GM18502 (cell line): ENCODE results near the gene TGM3.

Experiments used
- ATAC-seq: cut with Tn5 transposase; IDR thresholded peaks from one replicate; pipeline ENCODE4 v1.9.1; 2021; ENCODE audit warnings: mild to moderate bottlenecking; ENCODE audit not compliant: unreplicated experiment, poor library complexity

The TGM3 gene

GRCh38 chr20:2282181-2282580 lies 13.6 kb upstream of the TGM3 start:
- ATAC-seq = no peak

DNA sequence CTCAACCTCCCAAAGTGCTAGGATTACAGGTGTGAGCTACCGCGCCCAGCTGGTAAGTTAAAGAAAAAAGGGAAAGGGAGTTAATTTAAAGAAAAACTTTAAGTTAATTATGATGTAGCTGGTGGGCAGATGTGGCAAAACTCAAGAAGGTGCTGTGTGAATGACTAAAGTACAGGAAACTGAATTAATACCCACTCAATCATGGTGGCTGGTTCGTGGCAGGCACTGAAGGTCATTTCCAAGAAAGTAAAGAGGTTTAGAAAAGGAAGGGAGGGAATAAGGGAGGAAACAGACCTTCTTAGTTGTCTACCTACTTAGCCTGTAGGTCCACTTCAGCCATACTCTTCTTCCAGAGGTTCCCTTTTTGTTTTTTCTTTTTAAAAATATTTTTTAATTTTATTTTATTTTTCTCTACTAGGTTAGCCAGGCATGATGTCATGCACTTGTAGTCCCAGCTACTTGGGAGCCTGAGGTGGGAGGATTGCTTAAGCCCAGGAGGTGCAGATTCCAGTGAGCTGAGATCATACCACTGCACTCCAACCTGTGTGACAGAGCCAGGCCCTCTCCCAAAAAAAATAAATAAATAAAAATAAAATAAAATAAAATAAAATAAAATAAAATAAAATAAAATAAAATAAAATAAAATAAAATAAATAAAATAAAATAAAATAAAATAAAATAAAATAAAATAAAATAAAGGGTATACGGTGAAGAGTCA lies 11.9 kb upstream of the TGM3 start:
- ATAC-seq = no peak

DNA sequence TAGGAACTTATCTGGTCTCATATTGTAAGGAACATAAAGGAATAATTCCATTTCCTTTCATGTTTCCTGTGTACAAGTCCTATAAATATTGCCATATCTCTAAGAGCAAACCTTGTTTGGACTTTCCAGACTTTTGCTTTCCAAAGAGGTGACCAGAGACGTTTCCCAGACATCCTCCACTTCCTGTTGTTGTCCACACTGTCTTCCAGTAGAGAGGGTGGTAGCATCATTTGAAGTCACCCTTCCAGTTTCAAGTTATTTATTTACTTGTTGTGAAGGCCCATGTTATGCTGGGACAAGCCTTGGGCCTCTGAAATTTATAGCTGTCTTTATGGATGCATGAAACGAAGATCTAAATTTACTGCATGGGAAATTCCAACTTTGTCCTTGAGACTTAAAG lies 10.6 kb upstream of the TGM3 start:
- no peak for ATAC-seq

DNA sequence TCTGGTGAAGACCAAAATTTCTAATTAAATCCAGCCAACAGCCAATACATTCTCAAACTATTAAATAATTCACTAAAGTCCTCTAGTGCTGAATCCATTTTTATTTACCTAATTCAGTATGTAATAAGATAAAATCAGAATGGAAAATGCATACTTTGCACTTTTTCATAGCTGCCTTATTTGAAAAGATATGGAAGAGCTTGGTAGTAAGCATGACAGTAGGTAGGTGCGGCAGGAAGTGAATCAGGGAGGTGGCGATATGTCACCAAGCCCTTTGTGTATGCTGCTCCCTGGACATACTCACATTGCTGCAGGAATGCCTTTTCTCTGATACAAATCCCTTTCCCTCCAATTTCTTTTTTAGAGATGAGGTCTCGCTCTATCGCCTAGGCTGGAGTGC lies 10.2 kb upstream of the TGM3 start:
- no peak for ATAC-seq

- no peak for ATAC-seq
Measured at GRCh38 chr20:2287504-2287903, 8.3 kb upstream of the TGM3 start.

GRCh38 chr20:2289475-2289874 lies 6.3 kb upstream of the TGM3 start:
- no peak for ATAC-seq

DNA sequence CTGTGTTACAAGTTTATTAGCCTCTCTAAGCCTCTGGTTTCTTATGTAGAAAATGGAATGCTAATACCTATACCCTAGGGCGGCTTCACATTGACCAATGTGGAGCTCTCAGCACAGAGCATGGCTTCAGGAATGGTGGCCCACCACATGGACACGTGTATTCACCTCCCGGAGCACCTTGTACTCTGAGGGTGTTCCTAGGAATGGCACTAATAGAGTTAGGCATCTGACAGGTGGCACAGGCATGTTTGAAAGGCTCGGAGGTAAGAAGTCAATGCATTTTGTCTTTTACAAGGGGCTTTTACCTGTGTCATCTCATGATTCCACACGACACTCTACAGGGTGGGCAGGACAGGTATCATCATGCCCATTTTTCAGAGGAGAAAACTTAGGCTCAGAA lies 5.3 kb upstream of the TGM3 start:
- no peak for ATAC-seq

DNA sequence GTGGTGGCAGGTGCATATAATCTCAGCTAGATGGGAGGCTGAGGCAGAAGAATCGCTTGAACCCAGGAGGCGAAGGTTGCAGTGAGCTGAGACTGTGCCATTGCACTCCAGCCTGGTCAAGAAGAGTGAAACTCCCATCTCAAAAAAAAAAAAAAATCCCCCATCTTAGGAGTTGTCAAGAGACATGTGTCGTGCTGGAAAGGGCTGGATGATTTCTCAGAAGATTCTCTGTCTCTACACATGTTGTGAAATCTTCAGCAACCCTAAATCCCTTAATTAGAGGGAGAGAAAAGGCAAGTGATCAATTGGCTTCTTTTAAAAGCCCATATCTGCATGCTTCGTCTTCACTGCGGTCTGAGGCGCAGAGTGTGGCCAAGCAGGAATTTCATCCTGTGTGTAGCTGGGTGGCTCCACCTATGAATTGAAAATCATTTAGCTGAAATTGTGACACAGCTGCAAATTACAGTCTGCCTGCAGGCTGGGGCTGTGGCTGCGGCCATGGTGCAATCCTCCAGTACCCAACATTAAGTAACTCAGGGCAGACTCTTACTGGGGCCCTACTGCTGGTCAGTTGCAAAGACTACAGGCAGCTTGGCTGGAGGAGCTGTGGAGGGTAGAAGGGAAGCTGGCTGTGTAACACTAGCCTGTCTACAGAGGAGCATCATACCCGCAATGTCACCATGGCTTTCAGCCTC lies 3.2 kb upstream of the TGM3 start:
- ATAC-seq = no peak

DNA sequence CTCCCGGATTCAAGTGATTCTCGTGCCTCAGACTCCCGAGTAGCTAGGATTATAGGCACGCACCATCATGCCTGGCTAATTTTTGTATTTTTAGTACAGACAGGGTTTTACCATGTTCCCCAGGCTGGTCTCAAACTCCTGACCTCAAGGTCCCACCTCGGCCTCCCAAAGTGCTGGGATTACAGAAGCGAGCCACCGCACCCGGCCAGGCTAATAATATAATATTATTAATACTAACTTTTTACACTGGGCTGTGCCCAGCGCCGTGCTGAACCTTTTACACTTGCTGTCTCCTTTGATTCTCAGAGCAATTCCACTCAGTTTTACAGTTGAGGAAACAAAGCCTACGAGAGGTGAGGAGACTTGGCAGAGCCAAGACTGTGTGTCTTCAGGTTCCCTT lies 2.3 kb upstream of the TGM3 start:
- no peak for ATAC-seq

DNA sequence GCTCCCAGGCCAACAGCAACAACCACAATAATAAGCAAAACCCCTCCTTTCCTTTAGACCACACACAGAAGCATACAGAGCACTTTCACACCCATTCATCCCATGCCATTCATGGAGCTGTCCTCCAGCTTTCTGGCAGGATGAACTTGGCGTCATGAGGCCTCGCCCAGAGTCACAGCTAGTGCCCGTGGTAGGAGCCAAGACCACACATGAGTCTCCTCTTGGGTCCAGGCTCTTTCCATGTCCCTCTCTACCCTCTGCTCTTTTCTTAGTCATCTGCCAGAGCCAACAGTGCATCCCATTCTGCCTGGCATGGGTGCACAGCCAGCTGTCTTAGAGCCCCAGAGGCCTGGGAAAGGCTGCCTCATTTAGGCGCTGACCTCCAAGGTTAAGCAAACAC lies 1.8 kb upstream of the TGM3 start:
- ATAC-seq = no peak

DNA sequence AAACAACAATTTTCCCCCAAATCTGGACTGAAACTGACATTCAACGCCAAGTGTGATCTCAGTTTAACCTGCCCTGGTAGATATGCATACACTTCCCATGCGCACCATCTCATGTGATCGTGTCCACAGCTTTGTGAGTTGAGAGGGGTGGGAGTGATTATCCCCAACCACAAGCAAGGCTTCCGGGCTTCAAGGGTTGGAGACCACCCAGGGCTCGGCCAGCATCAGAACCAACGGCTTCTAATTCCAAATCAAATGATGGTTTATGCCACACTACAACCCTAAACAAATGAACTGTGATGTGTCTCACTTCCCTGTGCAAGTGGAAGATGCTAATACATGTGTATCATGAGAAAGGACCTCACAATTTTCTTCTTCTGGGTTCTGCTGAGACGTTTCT lies 515 bp upstream of the TGM3 start:
- ATAC-seq = no peak

DNA sequence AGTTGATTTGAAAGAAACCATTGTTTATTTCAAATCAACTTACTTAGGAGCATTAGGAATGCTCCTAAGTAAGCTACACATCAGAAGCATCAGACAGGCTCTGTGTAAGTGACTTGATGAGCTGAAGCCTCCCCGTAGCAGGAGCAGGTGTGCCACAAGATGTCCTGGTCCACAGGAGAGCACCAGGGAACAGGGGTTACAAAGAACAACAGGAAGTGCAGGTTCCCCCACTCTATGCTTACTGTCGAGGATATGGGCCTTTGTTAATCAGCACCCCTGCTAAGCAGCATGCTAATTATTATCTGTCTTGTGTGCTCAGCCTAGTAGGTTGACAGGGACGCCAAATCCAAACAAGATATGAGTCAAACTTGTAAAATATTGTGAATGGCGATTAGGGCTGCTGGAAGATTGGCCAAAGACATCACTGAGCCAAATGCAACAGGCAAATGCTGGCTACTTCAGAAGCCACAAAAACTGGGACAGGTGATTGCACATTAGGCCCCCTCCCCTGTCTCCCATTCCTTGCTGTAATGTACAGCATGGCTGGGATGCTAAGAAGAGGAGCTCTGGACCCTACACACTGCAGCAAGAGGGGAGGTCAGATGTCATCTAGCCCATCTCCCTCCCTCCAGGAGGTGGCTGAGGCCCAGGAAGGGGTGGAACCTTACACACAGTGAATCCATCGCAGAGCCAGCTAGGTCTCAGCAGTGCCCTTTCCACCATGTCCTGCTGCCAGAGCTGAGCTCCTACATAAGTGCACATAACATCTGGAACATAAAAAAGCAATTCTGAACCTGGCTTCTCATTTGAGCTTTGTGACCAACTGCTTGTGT lies 939 bp downstream of the TGM3 start:
- ATAC-seq = no peak

GRCh38 chr20:2297357-2297728 lies 1.5 kb downstream of the TGM3 start:
- ATAC-seq = no peak

DNA sequence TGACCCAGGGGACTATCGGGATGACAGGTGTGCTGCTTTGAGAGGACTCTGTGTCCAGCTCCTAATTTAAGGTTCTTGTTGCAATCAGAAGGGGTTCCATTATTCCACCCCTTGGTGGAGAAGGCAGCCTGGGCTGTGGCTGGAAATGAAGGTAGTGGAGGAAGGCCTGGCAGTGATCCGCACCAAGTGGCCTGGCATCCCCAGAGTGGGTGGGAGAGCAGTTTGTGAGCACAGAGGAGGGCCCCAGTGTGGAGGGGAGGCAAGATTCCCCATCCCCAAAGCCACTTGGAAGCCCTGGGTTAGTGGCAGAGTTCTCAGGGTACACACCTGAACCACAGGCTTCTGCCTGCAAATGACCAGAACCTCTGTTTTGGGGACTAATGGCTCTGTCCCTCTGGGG lies 2.3 kb downstream of the TGM3 start:
- no peak for ATAC-seq

- no peak for ATAC-seq
Measured at GRCh38 chr20:2298701-2299100, 2.9 kb downstream of the TGM3 start.

DNA sequence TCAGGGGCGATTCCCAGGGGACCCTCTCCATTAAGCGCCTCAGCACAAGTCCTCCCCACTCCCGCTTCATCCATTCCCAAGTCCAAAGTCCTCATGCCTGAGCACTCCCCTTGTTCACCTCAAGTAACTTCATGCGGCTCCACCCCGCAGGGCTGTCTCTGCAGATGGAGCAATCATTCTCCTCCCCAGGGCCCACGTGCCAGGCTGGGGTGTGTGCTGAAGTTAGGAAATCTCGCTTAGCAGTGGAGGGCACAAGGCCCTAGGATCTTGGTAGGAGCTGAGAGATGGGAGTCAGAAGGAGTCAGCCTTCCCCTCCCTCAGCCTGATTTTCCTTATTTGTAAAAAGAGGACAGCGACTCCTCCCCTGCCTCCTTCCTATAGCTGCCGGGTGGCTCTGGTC lies 3.5 kb downstream of the TGM3 start:
- ATAC-seq = no peak

DNA sequence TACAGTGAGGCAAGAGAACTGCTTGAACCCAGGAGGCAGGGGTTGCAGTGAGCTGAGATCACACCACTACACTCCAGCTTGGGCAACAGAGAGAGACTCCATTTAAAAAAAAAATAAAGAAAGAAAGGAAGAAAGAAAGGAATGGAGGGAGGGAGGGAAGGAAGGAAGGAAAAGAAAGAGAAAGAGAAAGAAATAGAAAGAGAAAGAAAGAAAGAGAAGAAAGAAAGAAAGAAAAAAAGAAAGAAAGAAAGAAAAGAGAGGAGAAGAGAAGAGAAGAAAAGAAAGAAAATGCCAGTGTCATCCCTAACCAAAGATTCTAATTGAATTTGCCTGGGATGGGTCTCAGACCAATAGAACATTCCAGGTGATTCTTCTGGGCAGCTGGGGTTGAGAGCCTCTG lies 4.2 kb downstream of the TGM3 start:
- no peak for ATAC-seq

GRCh38 chr20:2300420-2300819 lies 4.6 kb downstream of the TGM3 start:
- no peak for ATAC-seq

DNA sequence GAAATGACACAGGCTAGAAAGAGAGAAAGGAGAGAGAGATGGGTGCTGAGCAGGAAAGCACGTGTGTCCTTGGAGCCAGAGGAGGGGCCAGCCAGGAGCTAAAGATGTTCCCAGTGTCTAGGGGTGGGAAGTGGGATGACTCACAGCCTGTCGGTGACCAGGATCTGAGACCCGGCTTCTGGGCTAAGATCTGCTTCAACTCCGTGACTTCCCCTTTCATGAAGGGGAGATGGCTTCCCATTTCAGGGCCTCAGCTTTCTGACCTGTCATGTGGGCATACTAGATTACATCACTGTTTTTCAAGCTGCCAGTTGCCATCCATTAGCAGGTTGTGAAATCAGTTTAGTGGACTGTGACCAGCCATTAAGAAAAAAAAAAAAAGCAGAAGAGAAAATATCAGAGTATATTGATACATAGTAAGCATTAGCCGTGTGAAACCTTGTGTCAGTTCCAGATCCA lies 5.4 kb downstream of the TGM3 start:
- no peak for ATAC-seq

DNA sequence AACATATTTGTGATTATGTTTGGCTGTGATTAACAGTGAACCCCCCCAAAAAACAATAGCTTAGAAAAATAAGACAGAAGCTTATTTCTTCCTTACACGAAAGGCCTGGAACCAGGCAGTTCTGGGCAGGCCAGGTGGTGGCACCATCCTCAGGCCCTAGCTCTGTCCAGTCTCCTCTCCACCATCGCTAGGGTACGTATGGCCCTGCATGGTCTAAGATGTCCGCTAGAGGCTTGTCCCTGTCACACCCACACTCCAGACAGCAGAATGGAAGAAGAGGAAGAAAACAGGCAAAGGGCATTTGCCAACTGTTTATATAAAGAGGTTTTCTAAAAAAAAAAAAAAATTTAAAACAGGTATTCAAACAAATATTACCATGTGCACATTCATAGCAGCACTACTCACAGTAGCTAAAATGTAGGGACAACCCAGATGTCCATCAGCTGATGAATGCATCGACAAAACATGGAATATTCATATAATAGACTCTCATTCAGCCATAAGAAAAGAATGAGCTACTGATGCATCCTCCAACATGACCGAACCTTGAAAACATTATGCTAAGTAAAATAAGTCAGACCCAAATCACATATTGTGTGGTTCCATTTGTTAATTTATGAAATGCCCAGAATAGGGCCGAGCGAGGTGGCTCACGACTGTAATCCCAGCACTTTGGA lies 6.7 kb downstream of the TGM3 start:
- no peak for ATAC-seq

- ATAC-seq = no peak
Measured at GRCh38 chr20:2303673-2304072, 7.9 kb downstream of the TGM3 start.
